SW 1271 (cell line): ENCODE results near the gene DMRTB1.

Source experiments
- DNase-seq, 2 experiments: peaks; one replicate each; lab custom pipeline; 2025; lab: John Stamatoyannopoulos, UW

Gene DMRTB1

GRCh38 chr1:53435151-53435550 is 24.0 kb upstream of the DMRTB1 start:
- no peak for DNase-seq

- no peak for DNase-seq
These were observed 20.5 kb upstream of the DMRTB1 start for GRCh38 chr1:53438427-53439336.

GRCh38 chr1:53439337-53440207 is 19.6 kb upstream of the DMRTB1 start:
- DNase-seq, result no peak

GRCh38 chr1:53440633-53441032 is 18.6 kb upstream of the DMRTB1 start:
- no peak for DNase-seq

- no peak for DNase-seq
These were observed 16.9 kb upstream of the DMRTB1 start for GRCh38 chr1:53442299-53442698.

GRCh38 chr1:53446051-53446450 is 13.1 kb upstream of the DMRTB1 start:
- no peak for DNase-seq

- DNase-seq, result no peak
These were observed 11.8 kb upstream of the DMRTB1 start for GRCh38 chr1:53447413-53447812.

GRCh38 chr1:53448241-53448841 is 10.9 kb upstream of the DMRTB1 start:
- no peak for DNase-seq

GRCh38 chr1:53449021-53449420 is 10.2 kb upstream of the DMRTB1 start:
- peak in 1 of 2 experiments; percentile 20 for DNase-seq

GRCh38 chr1:53449693-53450092 is 9.5 kb upstream of the DMRTB1 start:
- DNase-seq, result no peak

GRCh38 chr1:53450225-53450624 is 9.0 kb upstream of the DMRTB1 start:
- DNase-seq, result no peak

GRCh38 chr1:53454019-53454418 is 5.2 kb upstream of the DMRTB1 start:
- DNase-seq, result no peak

GRCh38 chr1:53455364-53455991 is 3.7 kb upstream of the DMRTB1 start:
- DNase-seq, result no peak

- no peak for DNase-seq
These were observed 565 bp upstream of the DMRTB1 start for GRCh38 chr1:53458634-53459033.

- DNase-seq, result no peak
These were observed 1.0 kb downstream of the DMRTB1 start for GRCh38 chr1:53460211-53460634.

- DNase-seq, result no peak
These were observed 1.6 kb downstream of the DMRTB1 start for GRCh38 chr1:53460666-53461322.

GRCh38 chr1:53461323-53462044 is 2.3 kb downstream of the DMRTB1 start:
- no peak for DNase-seq

- no peak for DNase-seq
These were observed 3.0 kb downstream of the DMRTB1 start for GRCh38 chr1:53462193-53462592.

- no peak for DNase-seq
These were observed 3.7 kb downstream of the DMRTB1 start for GRCh38 chr1:53462769-53463501.
